Forelimb muscle (tissue), 1 donor: Measurements from ENCODE around the gene CCDC13. TPM values are rescaled to one million over a fixed set of nuclear protein-coding genes. Genes with fewer than 3 reads are reported as not detected.
"Not testable (repeated sequence)": the region's sequence is repeated elsewhere in the genome, so short reads cannot be mapped to it uniquely, and the experiment has no call there.

Experiments
- DNase-seq: peaks from one replicate; pipeline ENCODE4 v3.0.0-alpha.2; 2013; ENCODE audit warnings: low read depth
- polyA plus RNA-seq: library from polyadenylated mRNA; unstranded; fragments of 120-200 nt; gene quantifications from one replicate; pipeline ENCODE4 v1.2.1, GENCODE V29; 2013; ENCODE audit not compliant: insufficient read length

CCDC13 gene
- polyA plus RNA-seq, result 0.67 TPM

- DNase-seq, result peak; percentile 76
Observed at GRCh38 chr3:42772670-42773408, at the start of gene CCDC13. Gene CCDC13, minus strand, starts transcription at chr3:42773253. Its CDS starts 14,908 bp downstream, at chr3:42758345.

GRCh38 chr3:42822828-42823227, 49.8 kb upstream of the CCDC13 start:
- no peak for DNase-seq

GRCh38 chr3:42820746-42821051, 47.6 kb upstream of the CCDC13 start:
- no peak for DNase-seq

GRCh38 chr3:42819351-42819965, 46.4 kb upstream of the CCDC13 start:
- DNase-seq, result no peak

GRCh38 chr3:42815826-42816225, 42.8 kb upstream of the CCDC13 start:
- DNase-seq, result no peak

- no peak for DNase-seq
Observed at GRCh38 chr3:42814914-42815507, 42.0 kb upstream of the CCDC13 start.

- no peak for DNase-seq
Observed at GRCh38 chr3:42814246-42814645, 41.2 kb upstream of the CCDC13 start.

GRCh38 chr3:42811118-42811883, 38.2 kb upstream of the CCDC13 start:
- not testable (repeated sequence) for DNase-seq

- DNase-seq, result not testable (repeated sequence)
Observed at GRCh38 chr3:42810706-42811105, 37.7 kb upstream of the CCDC13 start.

- DNase-seq, result no peak
Observed at GRCh38 chr3:42809202-42809601, 36.1 kb upstream of the CCDC13 start, which contains the start of gene ACKR2. Gene ACKR2, plus strand, starts transcription at chr3:42809445. Its CDS starts 55,058 bp downstream, at chr3:42864503.

- DNase-seq, result no peak
Observed at GRCh38 chr3:42807929-42808328, 34.9 kb upstream of the CCDC13 start.

- no peak for DNase-seq
Observed at GRCh38 chr3:42805141-42805821, 32.2 kb upstream of the CCDC13 start.

GRCh38 chr3:42804831-42805132, 31.7 kb upstream of the CCDC13 start:
- no peak for DNase-seq

- peak; percentile 75 for DNase-seq
Observed at GRCh38 chr3:42804106-42804830, 31.2 kb upstream of the CCDC13 start, which contains the start of gene HIGD1A. Gene HIGD1A, minus strand, starts transcription at chr3:42804490. Its CDS starts 10,237 bp downstream, at chr3:42794253.

GRCh38 chr3:42803414-42804105, 30.5 kb upstream of the CCDC13 start:
- DNase-seq, result no peak

- DNase-seq, result no peak
Observed at GRCh38 chr3:42802876-42803413, 29.9 kb upstream of the CCDC13 start.

GRCh38 chr3:42801784-42802183, 28.7 kb upstream of the CCDC13 start:
- no peak for DNase-seq

GRCh38 chr3:42801048-42801620, 28.1 kb upstream of the CCDC13 start:
- DNase-seq, result no peak

GRCh38 chr3:42800251-42800650, 27.2 kb upstream of the CCDC13 start:
- no peak for DNase-seq

GRCh38 chr3:42799376-42799775, 26.3 kb upstream of the CCDC13 start:
- DNase-seq, result no peak
